ENCODE results near the gene CD274.
A peak's percentile ranks its signal among the peaks of the same experiment; 100 is the strongest.
"Not testable (repeated sequence)": the region's sequence is repeated elsewhere in the genome, so short reads cannot be mapped to it uniquely, and the experiment has no call there.

The CD274 gene

GRCh38 chr9:5450359-5451091 lies at the start of gene CD274:
CD274 (plus strand) TSS chr9:5450542; CDS start chr9:5456114, 5,572 bp downstream.
- peak; percentile 81 for DNase-seq (ENCODE audit: low read depth)

GRCh38 chr9:5402217-5402616 lies 48.1 kb upstream of the CD274 start:
- DNase-seq (ENCODE audit: low read depth), result no peak

GRCh38 chr9:5408596-5408995 lies 41.7 kb upstream of the CD274 start:
- DNase-seq (ENCODE audit: low read depth), result no peak

- no peak for DNase-seq (ENCODE audit: low read depth)
Measured at GRCh38 chr9:5416953-5417352, 33.4 kb upstream of the CD274 start.

- no peak for DNase-seq (ENCODE audit: low read depth)
Measured at GRCh38 chr9:5418481-5418880, 31.9 kb upstream of the CD274 start.

GRCh38 chr9:5419987-5420386 lies 30.4 kb upstream of the CD274 start:
- no peak for DNase-seq (ENCODE audit: low read depth)

GRCh38 chr9:5421163-5421562 lies 29.2 kb upstream of the CD274 start:
- DNase-seq (ENCODE audit: low read depth), result no peak

GRCh38 chr9:5422276-5422675 lies 28.1 kb upstream of the CD274 start:
- no peak for DNase-seq (ENCODE audit: low read depth)

GRCh38 chr9:5425006-5425628 lies 25.2 kb upstream of the CD274 start:
- no peak for DNase-seq (ENCODE audit: low read depth)

GRCh38 chr9:5427005-5427404 lies 23.3 kb upstream of the CD274 start:
- no peak for DNase-seq (ENCODE audit: low read depth)

- no peak for DNase-seq (ENCODE audit: low read depth)
Measured at GRCh38 chr9:5428172-5428571, 22.2 kb upstream of the CD274 start.

GRCh38 chr9:5428794-5429528 lies 21.4 kb upstream of the CD274 start:
- DNase-seq (ENCODE audit: low read depth), result no peak

GRCh38 chr9:5429873-5430564 lies 20.3 kb upstream of the CD274 start:
- no peak for DNase-seq (ENCODE audit: low read depth)

- DNase-seq (ENCODE audit: low read depth), result no peak
Measured at GRCh38 chr9:5430912-5431311, 19.4 kb upstream of the CD274 start.

- not testable (repeated sequence) for DNase-seq (ENCODE audit: low read depth)
Measured at GRCh38 chr9:5432890-5433289, 17.5 kb upstream of the CD274 start.

GRCh38 chr9:5433328-5433727 lies 17.0 kb upstream of the CD274 start:
- not testable (repeated sequence) for DNase-seq (ENCODE audit: low read depth)

GRCh38 chr9:5433841-5434810 lies 16.2 kb upstream of the CD274 start:
- not testable (repeated sequence) for DNase-seq (ENCODE audit: low read depth)

- DNase-seq (ENCODE audit: low read depth), result no peak
Measured at GRCh38 chr9:5435912-5436311, 14.4 kb upstream of the CD274 start.

- DNase-seq (ENCODE audit: low read depth), result no peak
Measured at GRCh38 chr9:5436441-5436840, 13.9 kb upstream of the CD274 start.

- DNase-seq (ENCODE audit: low read depth), result peak; percentile 87
Measured at GRCh38 chr9:5437254-5438216, 12.8 kb upstream of the CD274 start, which contains the start of gene PLGRKT. PLGRKT (minus strand) TSS chr9:5437925; CDS start chr9:5431977, 5,948 bp downstream.
